HEK293 (cell line): ENCODE results near the gene STARD8.

ENCODE experiments used
- CTCF ChIA-PET: fragments of 350-600 bp; formaldehyde crosslinking; extraction: SDS; loops from one replicate; lab custom pipeline; 2021; ENCODE audit warnings: antibody characterized with exemption; lab: Yijun Ruan, JAX
- POLR2A ChIA-PET: fragments of 300-600 bp; formaldehyde crosslinking; extraction: SDS; loops from one replicate; lab custom pipeline; 2020; ENCODE audit warnings: antibody characterized with exemption, inconsistent platforms; lab: Yijun Ruan, JAX
- H3K27ac ChIP-seq: fragments of 200-500 bp; sonication (Bioruptor generic); 2 replicates; pipeline ENCODE4 v1.5.1; 2014; ENCODE audit warnings: low read depth, low read length, control low read depth, inconsistent platforms; ENCODE audit errors: extremely low read depth
- H3K36me3 ChIP-seq, 2 experiments: fragments of 200-500 bp in 1 of 2; sonication (Bioruptor generic) in 1 of 2; 1 replicate in 1 of 2; 2 replicates in 1 of 2; pipeline ENCODE4 v1.5.1; 2014 to 2017; ENCODE audit warnings: inconsistent platforms in 2 of 2, low read length in 2 of 2; ENCODE audit not compliant: control insufficient read depth in 2 of 2, insufficient read depth in 1 of 2
- H3K4me1 ChIP-seq: fragments of 200-500 bp; sonication (Bioruptor generic); 2 replicates; pipeline ENCODE4 v1.5.1; 2014; ENCODE audit warnings: mild to moderate bottlenecking, low read length, inconsistent platforms; ENCODE audit not compliant: control insufficient read depth, insufficient read depth
- H3K4me3 ChIP-seq: 2 replicates; pipeline ENCODE4 v1.5.1; 2011; ENCODE audit warnings: low read depth, mild to moderate bottlenecking, control low read depth, low read length, moderate library complexity
- H3K9me3 ChIP-seq: fragments of 200-500 bp; sonication (Bioruptor generic); 2 replicates; pipeline ENCODE4 v1.5.1; 2014; ENCODE audit warnings: low read depth, low read length, inconsistent platforms; ENCODE audit not compliant: control insufficient read depth, insufficient read depth
- KLF1 ChIP-seq: fragments of 450-650 bp; formaldehyde crosslinking; IDR thresholded peaks from 2 replicates; pipeline ENCODE4 v1.5.1; 2016; ENCODE audit warnings: missing biosample characterization, missing genetic modification characterization
- KLF9 ChIP-seq: fragments of 450-650 bp; formaldehyde crosslinking; IDR thresholded peaks from 2 replicates; pipeline ENCODE4 v1.5.1; 2016; ENCODE audit warnings: missing biosample characterization, missing genetic modification characterization, low read depth
- OVOL3 ChIP-seq: fragments of 450-650 bp; formaldehyde crosslinking; IDR thresholded peaks from 2 replicates; pipeline ENCODE4 v1.5.1; 2016; ENCODE audit warnings: missing biosample characterization, missing genetic modification characterization
- PRDM2 ChIP-seq: fragments of 450-650 bp; formaldehyde crosslinking; IDR thresholded peaks from 2 replicates; pipeline ENCODE4 v1.5.1; 2016; ENCODE audit warnings: missing biosample characterization, missing genetic modification characterization, borderline replicate concordance
- SETDB1 ChIP-seq: IDR thresholded peaks from one replicate; pipeline ENCODE4 v1.6.1; 2017; ENCODE audit warnings: mild to moderate bottlenecking, low read length, moderate library complexity, mixed read lengths; ENCODE audit not compliant: insufficient read length
- ZBTB49 ChIP-seq: fragments of 450-650 bp; formaldehyde crosslinking; IDR thresholded peaks from 2 replicates; pipeline ENCODE4 v1.5.1; 2016; ENCODE audit warnings: missing biosample characterization, missing genetic modification characterization, low read depth
- ZNF121 ChIP-seq: fragments of 450-650 bp; formaldehyde crosslinking; IDR thresholded peaks from 2 replicates; pipeline ENCODE4 v1.5.1; 2016; ENCODE audit warnings: missing biosample characterization, missing genetic modification characterization
- ZNF140 ChIP-seq: fragments of 450-650 bp; formaldehyde crosslinking; IDR thresholded peaks from 2 replicates; pipeline ENCODE4 v1.5.1; 2016; ENCODE audit warnings: missing biosample characterization, missing genetic modification characterization
- ZNF155 ChIP-seq: fragments of 450-650 bp; formaldehyde crosslinking; IDR thresholded peaks from 2 replicates; pipeline ENCODE4 v1.5.1; 2016; ENCODE audit warnings: missing biosample characterization, missing genetic modification characterization
- ZNF18 ChIP-seq: fragments of 450-650 bp; formaldehyde crosslinking; IDR thresholded peaks from 2 replicates; pipeline ENCODE4 v1.5.1; 2016; ENCODE audit warnings: missing biosample characterization, missing genetic modification characterization
- ZNF221 ChIP-seq: fragments of 450-650 bp; formaldehyde crosslinking; IDR thresholded peaks from 2 replicates; pipeline ENCODE4 v1.5.1; 2017; ENCODE audit warnings: missing biosample characterization, missing genetic modification characterization, borderline replicate concordance
- ZNF24 ChIP-seq: fragments of 450-650 bp; formaldehyde crosslinking; IDR thresholded peaks from 2 replicates; pipeline ENCODE4 v1.5.1; 2016; ENCODE audit warnings: missing biosample characterization, missing genetic modification characterization
- ZNF324 ChIP-seq: fragments of 450-650 bp; formaldehyde crosslinking; IDR thresholded peaks from 2 replicates; pipeline ENCODE4 v1.5.1; 2016; ENCODE audit warnings: missing biosample characterization, missing genetic modification characterization
- ZNF335 ChIP-seq: fragments of 450-650 bp; formaldehyde crosslinking; conservative IDR thresholded peaks from 2 replicates; pipeline ENCODE4 v1.5.1; 2016; ENCODE audit warnings: missing biosample characterization, missing genetic modification characterization
- ZNF404 ChIP-seq: fragments of 450-650 bp; formaldehyde crosslinking; IDR thresholded peaks from 2 replicates; pipeline ENCODE4 v1.5.1; 2017; ENCODE audit warnings: missing biosample characterization, missing genetic modification characterization
- ZNF473 ChIP-seq: fragments of 450-650 bp; formaldehyde crosslinking; IDR thresholded peaks from 2 replicates; pipeline ENCODE4 v1.5.1; 2017; ENCODE audit warnings: missing biosample characterization, missing genetic modification characterization
- ZNF513 ChIP-seq: fragments of 450-650 bp; IDR thresholded peaks from 2 replicates; pipeline ENCODE4 v1.5.1; 2018; ENCODE audit warnings: missing biosample characterization, missing genetic modification characterization
- ZNF600 ChIP-seq: fragments of 450-650 bp; formaldehyde crosslinking; IDR thresholded peaks from 2 replicates; pipeline ENCODE4 v1.5.1; 2016; ENCODE audit warnings: missing biosample characterization, missing genetic modification characterization
- ZNF623 ChIP-seq: fragments of 450-650 bp; formaldehyde crosslinking; IDR thresholded peaks from 2 replicates; pipeline ENCODE4 v1.5.1; 2016; ENCODE audit warnings: missing biosample characterization, missing genetic modification characterization
- ZNF664 ChIP-seq: fragments of 450-650 bp; formaldehyde crosslinking; IDR thresholded peaks from 2 replicates; pipeline ENCODE4 v1.5.1; 2016; ENCODE audit warnings: missing biosample characterization, missing genetic modification characterization
- ZNF747 ChIP-seq: fragments of 450-650 bp; formaldehyde crosslinking; IDR thresholded peaks from 2 replicates; pipeline ENCODE4 v1.5.1; 2016; ENCODE audit warnings: missing biosample characterization, missing genetic modification characterization
- ZNF792 ChIP-seq: fragments of 450-650 bp; formaldehyde crosslinking; IDR thresholded peaks from 2 replicates; pipeline ENCODE4 v1.5.1; 2016; ENCODE audit warnings: missing biosample characterization, missing genetic modification characterization
- ZSCAN23 ChIP-seq: fragments of 450-650 bp; formaldehyde crosslinking; IDR thresholded peaks from 2 replicates; pipeline ENCODE4 v1.5.1; 2016; ENCODE audit warnings: missing biosample characterization, missing genetic modification characterization

Gene STARD8

GRCh38 chrX:68721991-68722860 lies 74.8 kb downstream of the STARD8 start:
- Histone ChIP-seq H3K9me3 (no peaks in the 10 kb centered on the region), H3K36me3 (no peaks in the 10 kb centered on the region), H3K4me1 (no peaks in the 10 kb centered on the region), H3K27ac (no peak overlapping the region), H3K4me3 (no peak overlapping the region)
- ChIA-PET POLR2A (no interaction called here), CTCF (interaction anchor here (0.5 to 2.8 kb wide), 3 partner anchors 11 to 260 kb away, joined by 3 to 6 read pairs (median 4); no protein-coding TSS in a partner anchor)
- TF ChIP-seq ZNF221 (tag by site-specific recombination): no peak
- TF ChIP-seq KLF9 (tag by site-specific recombination): no peak
- TF ChIP-seq ZNF155: no peak
- no peak for TF ChIP-seq ZNF600 (tag by site-specific recombination)

- POLR2A ChIA-PET: no interaction called here
Measured at GRCh38 chrX:68723491-68724155, 76.2 kb downstream of the STARD8 start.

GRCh38 chrX:68724531-68725020 lies 77.1 kb downstream of the STARD8 start:
- Histone ChIP-seq H3K4me1 (no peaks in the 10 kb centered on the region), H3K36me3 (no peaks in the 10 kb centered on the region), H3K27ac (no peak overlapping the region), H3K9me3 (no peaks in the 10 kb centered on the region), H3K4me3 (no peak overlapping the region)
- POLR2A ChIA-PET: no interaction called here
- CTCF ChIA-PET: interaction anchor here (1.4 to 2.8 kb wide), 2 partner anchors 98 to 528 kb away, joined by 4 to 6 read pairs; no protein-coding TSS in a partner anchor
- TF ChIP-seq ZNF513 (tag by site-specific recombination) (no peak), OVOL3 (tag by site-specific recombination) (no peak), ZSCAN23 (tag by site-specific recombination) (no peak), ZNF18 (tag by site-specific recombination) (no peak), KLF1 (tag by site-specific recombination) (no peak), ZNF473 (tag by site-specific recombination) (no peak), ZBTB49 (tag by site-specific recombination) (no peak), PRDM2 (no peak)

More at GRCh38 chrX:68723491-68724155, 76.2 kb downstream of the STARD8 start:
- Histone ChIP-seq H3K4me1 (no peaks in the 10 kb centered on the region), H3K27ac (no peak overlapping the region), H3K4me3 (no peak overlapping the region), H3K36me3 (no peaks in the 10 kb centered on the region), H3K9me3 (no peaks in the 10 kb centered on the region)
- CTCF ChIA-PET: interaction anchor here (2.8 kb wide), 1 partner anchor 99 kb away, joined by 6 read pairs; no protein-coding TSS in a partner anchor
- TF ChIP-seq ZNF747 (tag by site-specific recombination): no peak
- no peak for TF ChIP-seq ZNF324 (tag by site-specific recombination)
- TF ChIP-seq ZNF140 (tag by site-specific recombination): no peak
- TF ChIP-seq ZNF335 (tag by site-specific recombination): no peak
- no peak for TF ChIP-seq SETDB1
- TF ChIP-seq ZNF121 (tag by site-specific recombination): no peak
- TF ChIP-seq ZNF664 (tag by site-specific recombination): no peak
- TF ChIP-seq ZNF404 (tag by site-specific recombination): no peak
- no peak for TF ChIP-seq ZNF24 (tag by site-specific recombination)
- TF ChIP-seq ZNF623 (tag by site-specific recombination): no peak
- TF ChIP-seq ZNF792 (tag by site-specific recombination): no peak
